Natural killer cell (primary cell): ENCODE data around the gene CSRP2. TPM values are rescaled to one million over a fixed set of nuclear protein-coding genes. Genes with fewer than 3 reads are reported as not detected.

Source experiments
- ATAC-seq, 3 donors: fragments of 150-1000 bp in 2 of 3; fragments of 200-7000 bp in 1 of 3; cut with Tn5 transposase; 1 replicate in 1 of 3; 2 replicates in 2 of 3; pipeline ENCODE4 v1.10.0; 2021; ENCODE audit warnings: mild to moderate bottlenecking in 2 of 3, moderate library complexity in 2 of 3
- DNase-seq, 2 donors: peaks; one replicate each; pipeline versions ENCODE4 v3.0.0 to v3.0.0-alpha.2; 2013 to 2021; ENCODE audit warnings: mixed read lengths in 1 of 2
- H3K27ac ChIP-seq: one replicate; pipeline ENCODE4 v1.5.1; 2013; ENCODE audit warnings: mild to moderate bottlenecking, low read length
- H3K27me3 ChIP-seq: one replicate; pipeline ENCODE4 v1.6.1; 2013; ENCODE audit warnings: low read length; ENCODE audit not compliant: control insufficient read depth, insufficient read depth
- H3K36me3 ChIP-seq: one replicate; pipeline ENCODE4 v1.6.1; 2013; ENCODE audit warnings: low read length; ENCODE audit not compliant: control insufficient read depth, insufficient read depth
- H3K4me1 ChIP-seq: one replicate; pipeline ENCODE4 v1.6.1; 2013; ENCODE audit warnings: low read length; ENCODE audit not compliant: control insufficient read depth, insufficient read depth
- H3K4me3 ChIP-seq: one replicate; pipeline ENCODE4 v1.5.1; 2013; ENCODE audit warnings: low read length
- H3K9me3 ChIP-seq: one replicate; pipeline ENCODE4 v1.6.1; 2013; ENCODE audit warnings: low read length; ENCODE audit not compliant: control insufficient read depth, insufficient read depth
- H3K27ac Mint-ChIP-seq, 2 donors: one replicate each; pipeline ENCODE4 v1.8.0; 2022; ENCODE audit warnings: mild to moderate bottlenecking in 2 of 2, mixed read lengths in 2 of 2, moderate library complexity in 1 of 2
- H3K27me3 Mint-ChIP-seq, 2 donors: one replicate each; pipeline ENCODE4 v1.8.0; 2022; ENCODE audit warnings: low read depth in 2 of 2, mixed read lengths in 2 of 2
- H3K36me3 Mint-ChIP-seq: one replicate; pipeline ENCODE4 v1.8.0; 2022; ENCODE audit warnings: mixed read lengths
- H3K4me1 Mint-ChIP-seq, 2 donors: one replicate each; pipeline ENCODE4 v1.8.0; 2022; ENCODE audit warnings: mixed read lengths in 2 of 2
- H3K4me3 Mint-ChIP-seq: one replicate; pipeline ENCODE4 v1.8.0; 2022; ENCODE audit warnings: mild to moderate bottlenecking, moderate library complexity, mixed read lengths
- H3K9me3 Mint-ChIP-seq, 2 donors: one replicate each; pipeline ENCODE4 v1.8.0; 2022; ENCODE audit warnings: mixed read lengths in 2 of 2
- CTCF ChIP-seq: fragments of 200-600 bp; IDR thresholded peaks from one replicate; pipeline ENCODE4 v1.8.0; 2022; ENCODE audit warnings: antibody characterized with exemption
- WGBS: methylation state at CpG from one replicate; pipeline ENCODE4 v1.1.7; 2013; ENCODE audit warnings: missing lambda C conversion rate; ENCODE audit not compliant: insufficient coverage; 5-methylcytosine and 5-hydroxymethylcytosine counted together
- intact Hi-C: fragments of 100-400 bp; cut with micrococcal nuclease; formaldehyde crosslinking; loops from one replicate; pipeline ENCODE4 v1.14.2; 2022
- total RNA-seq, 4 donors: library from RNA; stranded (reverse); fragments of 120-200 nt in 1 of 4; gene quantifications; one replicate each; pipeline versions ENCODE4 v1.2.3 to v1.2.4, GENCODE V29; 2013 to 2022

Gene CSRP2
- total RNA-seq, 3 donors from 2014 or later (not counting 1 experiment from before 2014, with no cell fraction given), result 0.08 TPM; not detected in 2

GRCh38 chr12:76898442-76898841 lies 19.6 kb upstream of the CSRP2 start:
- H3K4me1 Mint-ChIP-seq, result peaks cover 0 to 6% of the 10 kb centered on the region in 2 donors
- no peak for ATAC-seq
- Histone ChIP-seq H3K4me1 (no peaks in the 10 kb centered on the region), H3K9me3 (no peaks in the 10 kb centered on the region), H3K27ac (no peak overlapping the region), H3K4me3 (no peak overlapping the region), H3K27me3 (no peaks in the 10 kb centered on the region), H3K36me3 (no peaks in the 10 kb centered on the region)
- TF ChIP-seq CTCF, result no peak
- no peaks in the 10 kb centered on the region for H3K36me3 Mint-ChIP-seq
- no peaks in the 10 kb centered on the region for H3K9me3 Mint-ChIP-seq
- peaks cover 2 to 8% of the 10 kb centered on the region in 2 donors for H3K27me3 Mint-ChIP-seq
- DNase-seq, result no peak
- intact Hi-C loops, result no loop called here
- H3K4me3 Mint-ChIP-seq, result no peak overlapping the region
- WGBS, result 73% methylated on average over 1 of the region's 1 CpG
- H3K27ac Mint-ChIP-seq, result no peak overlapping the region

GRCh38 chr12:76896274-76896673 lies 17.5 kb upstream of the CSRP2 start:
- Histone ChIP-seq H3K27ac (no peak overlapping the region), H3K36me3 (no peaks in the 10 kb centered on the region), H3K27me3 (peaks cover 3% of the 10 kb centered on the region), H3K4me3 (no peak overlapping the region), H3K9me3 (no peaks in the 10 kb centered on the region), H3K4me1 (no peaks in the 10 kb centered on the region)
- Mint-ChIP-seq H3K27me3 (peaks cover 2 to 8% of the 10 kb centered on the region in 2 donors), H3K4me1 (no peaks in the 10 kb centered on the region), H3K36me3 (no peaks in the 10 kb centered on the region), H3K4me3 (no peak overlapping the region), H3K27ac (no peak overlapping the region), H3K9me3 (no peaks in the 10 kb centered on the region)
- ATAC-seq (no peak), DNase-seq (no peak)
- TF ChIP-seq CTCF, result no peak
- intact Hi-C loops, result no loop called here
- 86% methylated on average over 1 of the region's 1 CpG for WGBS

GRCh38 chr12:76895796-76896195 lies 17.0 kb upstream of the CSRP2 start:
- Histone ChIP-seq H3K4me3 (no peak overlapping the region), H3K9me3 (no peaks in the 10 kb centered on the region), H3K36me3 (no peaks in the 10 kb centered on the region), H3K27me3 (peaks cover 3% of the 10 kb centered on the region), H3K27ac (no peak overlapping the region), H3K4me1 (no peaks in the 10 kb centered on the region)
- no peak for DNase-seq
- whole genome bisulfite sequencing, result 91% methylated on average over 5 of the region's 5 CpGs
- no peak for TF ChIP-seq CTCF
- H3K36me3 Mint-ChIP-seq, result no peaks in the 10 kb centered on the region
- ATAC-seq, result no peak
- peaks cover 2 to 11% of the 10 kb centered on the region in 2 donors for H3K27me3 Mint-ChIP-seq
- no peak overlapping the region for H3K27ac Mint-ChIP-seq
- intact Hi-C loops, result no loop called here
- no peaks in the 10 kb centered on the region for H3K4me1 Mint-ChIP-seq
- no peak overlapping the region for H3K4me3 Mint-ChIP-seq
- H3K9me3 Mint-ChIP-seq, result no peaks in the 10 kb centered on the region

- Histone ChIP-seq H3K4me3 (no peak overlapping the region), H3K4me1 (no peaks in the 10 kb centered on the region), H3K9me3 (no peaks in the 10 kb centered on the region), H3K36me3 (no peaks in the 10 kb centered on the region), H3K27me3 (peaks cover 3% of the 10 kb centered on the region), H3K27ac (no peak overlapping the region)
- no peak overlapping the region for H3K27ac Mint-ChIP-seq
- no peak for DNase-seq
- 87% methylated on average over 3 of the region's 3 CpGs for WGBS
- intact Hi-C loops, result no loop called here
- no peaks in the 10 kb centered on the region for H3K4me1 Mint-ChIP-seq
- no peaks in the 10 kb centered on the region for H3K36me3 Mint-ChIP-seq
- no peak overlapping the region for H3K4me3 Mint-ChIP-seq
- TF ChIP-seq CTCF, result no peak
- H3K27me3 Mint-ChIP-seq, result peaks cover 11 to 23% of the 10 kb centered on the region in 2 donors
- no peak for ATAC-seq
- no peaks in the 10 kb centered on the region for H3K9me3 Mint-ChIP-seq
Measured at GRCh38 chr12:76891609-76892008, 12.8 kb upstream of the CSRP2 start.
